Activated naive CD8-positive, alpha-beta T cell treated with anti-CD3 and anti-CD28 coated beads, Interleukin-2, amount 50 U/mL, for 16 hours (primary cell): ENCODE data around the gene PAAF1.

Source experiments
- DNase-seq: peaks from one replicate; pipeline ENCODE4 v3.0.0-alpha.2; 2020; ENCODE audit warnings: low read depth, low spot score

The PAAF1 gene

GRCh38 chr11:73972620-73973449 is 96.0 kb downstream of the PAAF1 start:
- no peak for DNase-seq

- no peak for DNase-seq
These were observed 98.0 kb downstream of the PAAF1 start for GRCh38 chr11:73974604-73975478.

DNA sequence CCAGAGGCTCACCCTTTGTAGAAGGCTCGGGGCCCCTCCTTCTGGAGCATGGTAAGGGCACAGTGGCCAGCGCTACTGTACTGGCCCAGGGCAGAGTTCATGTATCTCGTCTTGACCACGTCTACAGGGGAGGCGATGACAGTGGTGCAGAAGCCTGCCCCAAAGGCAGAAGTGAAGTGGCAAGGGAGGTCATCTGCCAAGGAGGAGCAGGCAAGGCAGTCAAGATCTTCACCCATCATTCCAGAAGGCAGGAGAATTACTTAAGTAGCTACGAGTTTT is 98.6 kb downstream of the PAAF1 start:
- DNase-seq = no peak

- DNase-seq = no peak
These were observed 99.8 kb downstream of the PAAF1 start for GRCh38 chr11:73976451-73977151.

- no peak for DNase-seq
These were observed 101.2 kb downstream of the PAAF1 start for GRCh38 chr11:73977856-73978519.

- DNase-seq = no peak
These were observed 101.8 kb downstream of the PAAF1 start for GRCh38 chr11:73978576-73979086.

DNA sequence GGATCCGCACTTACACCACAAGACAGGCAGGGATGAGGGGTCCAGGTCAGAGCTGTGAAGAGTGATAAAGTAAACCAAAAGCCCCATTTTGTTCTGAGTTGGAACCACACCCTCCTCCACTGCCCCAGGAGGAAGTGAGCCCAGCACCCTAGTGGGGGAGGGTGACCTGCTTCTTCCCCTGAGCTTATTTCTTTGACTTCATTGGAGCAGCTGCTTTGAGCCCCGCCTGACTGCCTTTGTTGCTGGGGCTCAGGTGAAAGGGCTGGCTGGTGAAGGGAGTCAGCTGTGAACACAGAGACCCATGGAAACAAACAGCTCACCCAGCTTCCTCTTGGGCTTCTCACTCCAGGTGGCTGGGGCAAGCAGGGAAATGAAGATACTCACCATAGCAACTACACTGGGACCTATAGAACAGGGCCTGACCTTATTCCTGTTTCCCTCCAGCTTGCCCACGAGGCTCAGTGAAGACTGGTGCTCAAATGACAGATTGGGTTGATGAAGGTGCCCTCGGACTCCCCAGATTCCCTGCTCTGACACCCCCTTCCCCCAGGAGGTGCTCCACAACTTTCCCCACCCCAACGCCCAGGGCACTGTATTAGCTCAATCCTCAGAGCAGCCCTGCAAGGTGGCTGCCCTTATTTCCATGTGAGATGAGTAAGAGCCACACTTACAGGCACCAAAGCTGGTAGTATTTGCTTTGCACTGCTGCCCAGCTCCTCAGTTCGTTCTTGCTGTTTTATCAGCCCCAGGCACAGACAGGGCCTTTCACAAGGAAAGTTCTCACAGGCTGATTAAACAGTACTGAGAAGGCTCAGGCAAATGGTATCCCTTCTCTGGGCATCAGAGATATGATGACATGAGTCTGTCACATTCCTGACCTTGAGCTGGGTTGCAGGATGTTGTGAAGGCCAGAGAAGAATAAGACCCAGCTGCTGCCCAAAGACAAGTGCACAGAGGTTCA is 103.5 kb downstream of the PAAF1 start:
- DNase-seq = no peak
